HG03558 (cell line): ENCODE results near the gene MRPS17.
"Not testable (repeated sequence)": the region's sequence is repeated elsewhere in the genome, so short reads cannot be mapped to it uniquely, and the experiment has no call there.

ENCODE experiments used
- ATAC-seq: cut with Tn5 transposase; IDR thresholded peaks from one replicate; pipeline ENCODE4 v1.9.1; 2021; ENCODE audit warnings: moderate number of reproducible peaks; ENCODE audit not compliant: unreplicated experiment; ENCODE audit errors: extremely low read depth

The MRPS17 gene

DNA sequence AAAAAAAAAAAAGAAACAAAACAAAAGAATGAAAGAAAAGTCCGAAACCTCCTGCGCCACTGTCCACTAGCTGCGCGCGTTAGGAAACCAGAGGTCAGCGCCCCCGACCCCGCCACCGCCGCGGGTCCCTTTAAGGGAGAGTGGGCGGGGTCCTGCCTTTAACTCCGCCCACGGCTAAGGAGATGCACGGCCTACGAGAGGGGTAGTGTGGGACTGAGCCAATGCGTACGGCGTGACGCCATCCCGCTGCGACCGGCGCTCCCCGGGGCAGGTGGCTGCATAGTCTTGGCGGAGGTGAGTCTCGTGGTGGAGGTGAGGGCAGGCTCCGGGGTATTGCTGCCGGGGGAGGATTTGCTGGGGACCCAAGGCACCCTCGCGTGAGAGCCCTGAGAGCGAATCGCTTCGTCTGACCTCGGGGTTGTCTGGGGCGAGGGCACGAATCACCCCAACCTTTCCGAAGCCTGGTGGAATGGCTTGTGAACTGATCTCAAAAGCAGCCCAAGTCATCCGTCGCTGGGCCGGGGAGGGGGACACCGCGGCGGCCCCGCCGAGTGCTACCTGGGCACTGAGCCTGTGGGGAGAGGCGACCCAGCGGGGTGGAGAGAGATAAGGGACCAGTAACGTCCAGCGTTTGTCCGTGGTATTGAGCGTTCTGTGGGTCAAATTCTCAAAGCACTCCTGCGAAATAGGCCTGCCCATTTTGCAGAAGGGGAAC is at the start of gene MRPS17:
TSS of gene MRPS17 (plus strand) at position 241 of the 715 bp plus-strand sequence. CDS start 1,319 bp downstream, outside the sequence.
- peak; percentile 100 for ATAC-seq

DNA sequence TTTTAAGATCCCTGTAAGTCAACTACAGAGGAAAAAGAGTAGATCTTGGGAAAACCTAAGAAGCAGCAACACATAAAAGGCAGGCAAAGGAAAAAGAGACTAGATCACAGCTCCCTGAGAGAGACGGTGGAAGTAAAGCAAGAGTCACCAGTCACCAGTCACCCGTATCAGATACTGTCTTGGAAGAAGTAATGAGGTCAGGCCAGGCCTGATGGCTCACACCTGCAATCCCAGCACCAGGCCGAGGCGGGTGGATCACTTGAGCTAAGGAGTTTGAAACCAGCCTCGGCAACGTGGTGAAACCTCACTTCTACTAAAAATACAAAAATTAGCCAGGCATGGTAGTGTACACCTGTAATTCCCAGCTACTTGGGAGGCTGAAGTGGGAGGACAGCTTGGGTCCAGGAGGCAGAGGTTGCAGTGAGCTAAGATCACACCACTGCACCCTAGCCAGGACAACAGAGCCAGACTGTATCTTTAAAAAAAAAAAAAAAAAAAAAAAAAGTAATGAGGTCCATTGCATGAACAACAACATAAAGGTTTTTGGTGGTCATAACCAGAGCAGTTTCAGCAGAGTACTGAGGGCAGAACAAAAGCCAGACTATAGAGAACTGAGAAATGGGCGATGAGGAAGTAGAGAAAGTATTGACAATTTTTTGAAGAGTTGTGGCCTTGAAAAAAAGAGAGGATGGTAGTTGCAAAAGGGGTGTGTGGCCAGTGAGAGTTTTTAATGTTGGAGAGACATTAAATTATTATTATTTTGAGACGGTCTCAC is 47.5 kb upstream of the MRPS17 start:
- ATAC-seq, result peak; percentile 94

DNA sequence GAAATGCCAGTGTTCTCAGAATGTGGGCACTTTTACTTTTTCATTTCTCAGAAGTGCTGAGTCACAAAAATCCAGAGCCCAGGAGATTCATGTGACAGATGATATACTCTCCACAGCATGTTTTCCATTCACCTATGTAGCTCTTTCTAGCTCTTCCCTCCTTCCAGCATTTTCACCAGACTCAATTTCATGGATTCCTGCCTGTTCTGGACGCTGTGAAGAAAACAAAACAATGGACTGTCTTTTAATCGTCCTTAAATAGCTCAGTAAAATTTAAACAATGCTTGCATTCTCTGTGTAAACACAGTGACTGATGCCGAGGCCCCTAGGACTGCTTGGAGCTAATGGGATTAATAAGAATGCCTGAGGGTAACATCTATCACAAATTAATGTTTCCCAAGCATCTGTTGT is 38.9 kb upstream of the MRPS17 start:
- ATAC-seq, result no peak

DNA sequence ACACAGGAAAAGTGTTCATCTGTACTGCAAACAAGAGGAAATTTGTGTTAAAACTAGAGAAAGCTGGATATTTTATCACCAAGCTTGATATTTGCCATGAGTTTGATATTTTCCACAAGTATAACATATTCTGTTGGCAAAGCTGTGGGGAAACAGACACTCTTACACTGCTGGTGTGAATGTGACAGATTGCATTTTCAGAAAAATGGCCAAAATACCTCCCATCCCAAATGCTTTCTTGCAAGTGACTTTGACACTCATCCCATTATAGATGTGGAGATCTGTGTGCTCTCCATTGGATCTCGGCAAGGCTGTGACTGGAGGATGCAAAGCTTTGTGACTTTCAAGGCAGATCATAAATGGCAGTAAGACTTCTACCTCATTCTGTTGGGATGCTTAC is 33.9 kb upstream of the MRPS17 start:
- no peak for ATAC-seq

DNA sequence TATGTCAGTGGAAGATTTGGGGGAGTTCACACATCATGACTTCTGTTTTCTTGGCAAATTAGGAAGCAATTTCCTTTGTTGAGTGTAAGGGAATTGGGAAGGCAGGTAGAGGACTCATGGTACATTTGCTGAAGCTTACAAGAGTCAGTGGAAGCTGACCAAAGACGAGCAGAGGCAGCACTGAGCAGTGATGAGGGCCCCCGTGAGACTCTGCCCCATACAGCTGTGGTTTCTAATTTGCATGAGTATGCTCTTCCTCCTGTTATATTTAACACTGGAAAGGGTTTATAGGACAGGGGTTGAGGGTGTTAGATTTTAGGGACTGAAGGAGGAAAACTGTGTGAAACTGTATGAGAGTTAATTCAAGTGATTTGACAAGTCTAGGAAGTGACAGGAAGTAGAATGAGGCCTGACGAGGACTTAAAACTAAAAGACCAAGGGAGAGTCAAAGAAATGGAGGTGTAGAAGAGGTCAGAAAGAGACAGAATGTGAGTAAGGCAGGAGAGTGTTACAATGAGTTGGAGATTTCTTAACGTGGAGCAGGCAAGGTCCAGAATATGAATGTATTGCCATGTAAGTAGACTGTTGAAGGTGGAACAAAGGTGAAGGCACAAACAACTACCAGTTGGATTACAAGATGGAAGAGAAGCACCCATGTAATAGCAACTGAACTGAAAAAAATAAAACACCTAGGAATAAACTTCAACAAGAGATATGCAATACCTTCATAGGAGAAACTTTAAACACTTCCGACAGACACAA is 23.5 kb upstream of the MRPS17 start:
- ATAC-seq, result no peak

DNA sequence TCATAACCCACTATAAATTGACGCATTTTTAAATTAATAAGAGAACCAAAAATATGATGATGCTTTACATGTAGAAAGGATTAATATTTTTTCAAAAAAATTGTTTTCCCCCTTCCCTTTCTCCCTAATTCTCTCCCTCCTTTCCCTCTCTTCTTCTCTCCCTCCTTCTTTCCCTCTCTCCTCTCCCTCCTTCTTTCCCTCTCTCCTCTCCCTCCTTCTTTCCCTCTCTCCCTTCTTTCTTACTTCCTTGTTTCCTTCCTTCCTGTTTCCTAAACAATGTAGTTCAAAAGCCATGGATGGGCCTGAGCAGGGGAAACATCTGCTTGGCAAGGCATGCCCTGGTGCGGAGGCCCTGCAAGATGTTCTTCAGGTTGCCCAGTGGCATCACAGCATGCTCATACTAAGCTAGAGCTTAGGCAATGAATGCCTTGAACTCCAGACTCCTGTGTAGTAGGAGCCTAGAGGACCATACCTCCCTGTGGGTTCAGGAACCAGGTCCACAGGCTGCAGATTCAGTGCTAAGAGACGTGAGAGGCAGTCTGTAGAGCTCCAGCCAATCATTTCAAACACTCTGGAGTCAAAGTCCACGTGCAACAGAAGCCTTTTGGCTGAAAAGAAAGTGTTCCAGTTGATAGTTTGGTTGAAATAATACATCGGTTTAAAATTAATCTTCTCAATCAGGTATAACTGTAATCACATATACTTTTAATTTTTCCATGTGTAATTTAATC is 20.1 kb upstream of the MRPS17 start:
- no peak for ATAC-seq

DNA sequence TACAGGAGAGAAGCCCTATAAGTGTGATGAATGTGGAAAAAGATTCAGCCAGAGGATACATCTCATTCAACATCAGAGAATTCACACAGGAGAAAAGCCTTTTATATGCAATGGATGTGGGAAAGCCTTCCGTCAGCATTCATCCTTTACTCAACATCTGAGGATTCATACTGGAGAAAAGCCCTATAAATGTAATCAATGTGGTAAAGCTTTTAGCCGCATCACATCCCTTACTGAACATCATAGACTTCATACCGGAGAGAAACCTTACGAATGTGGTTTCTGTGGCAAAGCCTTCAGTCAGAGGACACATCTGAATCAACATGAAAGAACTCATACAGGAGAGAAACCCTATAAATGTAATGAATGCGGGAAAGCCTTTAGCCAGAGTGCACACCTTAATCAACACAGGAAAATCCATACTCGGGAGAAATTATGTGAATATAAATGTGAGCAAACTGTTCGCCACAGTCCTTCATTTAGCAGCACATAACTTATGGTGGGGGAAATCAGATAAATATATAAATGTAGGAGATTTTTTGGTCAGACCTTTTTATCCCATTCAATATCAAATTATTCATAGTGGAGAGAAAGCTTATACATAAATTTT is 12.1 kb upstream of the MRPS17 start:
- ATAC-seq, result no peak

DNA sequence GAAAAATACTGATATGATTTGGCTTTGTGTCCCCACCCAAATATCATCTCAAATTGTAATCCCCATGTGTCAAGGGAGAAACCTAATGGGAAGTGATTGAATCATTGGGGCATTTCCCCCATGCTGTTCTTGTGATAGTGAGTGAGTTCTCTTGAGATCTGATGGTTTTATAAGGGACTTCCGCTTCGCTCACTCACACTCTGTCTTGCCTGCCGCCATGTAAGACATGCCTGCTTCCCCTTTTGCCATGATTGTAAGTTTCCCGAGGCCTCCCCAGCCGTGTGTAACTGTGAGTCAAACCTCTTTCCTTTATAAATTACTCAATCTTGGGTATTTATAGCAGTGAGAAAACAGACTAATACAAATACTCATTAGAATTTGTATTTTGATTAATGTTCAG is 5.1 kb upstream of the MRPS17 start:
- no peak for ATAC-seq

DNA sequence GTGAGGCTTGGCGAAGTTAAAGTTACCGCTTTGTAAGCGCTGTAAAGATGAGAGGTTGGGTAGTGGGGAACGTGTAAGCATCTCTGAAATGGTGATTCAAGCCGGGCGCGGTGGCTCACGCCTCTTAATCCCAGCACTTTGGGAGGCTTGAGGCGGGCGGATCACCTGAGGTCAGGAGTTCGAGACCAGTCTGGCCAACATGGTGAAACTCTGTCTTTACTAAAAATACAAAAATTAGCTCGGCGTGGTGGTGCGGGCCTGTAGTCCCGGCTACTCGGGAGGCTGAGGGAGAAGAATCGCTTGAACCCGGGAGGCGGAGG is 635 bp downstream of the MRPS17 start:
- not testable (repeated sequence) for ATAC-seq

DNA sequence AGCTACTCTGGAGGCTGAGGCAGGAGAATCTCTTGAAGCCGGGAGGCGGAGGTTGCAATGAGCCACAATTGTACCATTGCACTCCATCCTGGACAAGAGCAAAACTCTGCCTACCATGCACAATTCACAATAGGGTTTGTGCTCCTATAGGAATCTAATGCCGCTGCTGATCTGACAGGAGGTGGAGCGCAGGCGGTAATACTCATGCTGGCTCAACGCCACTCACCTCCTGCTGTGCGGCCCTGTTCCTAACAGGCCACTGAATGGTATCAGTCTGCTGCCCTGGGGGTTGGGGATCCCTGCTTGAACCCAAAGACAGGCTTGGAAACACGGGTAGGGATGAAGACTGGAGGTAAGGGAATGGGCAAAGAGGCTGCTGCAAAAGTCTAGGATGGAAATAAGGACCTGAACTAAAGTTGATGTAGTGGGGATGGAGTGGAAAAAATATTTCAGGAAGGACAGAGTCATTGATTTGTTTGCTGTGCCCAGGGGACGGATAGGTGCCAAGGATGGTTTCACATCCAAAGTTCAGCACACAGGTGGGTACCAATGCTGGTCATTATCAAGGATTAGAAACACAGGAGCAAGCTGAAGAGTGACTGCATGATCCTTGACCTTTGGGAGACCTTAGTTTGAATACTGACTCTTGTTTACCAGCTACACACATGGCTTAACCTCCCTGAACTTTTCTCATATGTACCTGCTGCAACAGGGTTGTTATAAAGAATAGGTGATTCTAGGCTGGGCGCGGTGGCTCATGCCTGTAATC is 2.2 kb downstream of the MRPS17 start:
- no peak for ATAC-seq

DNA sequence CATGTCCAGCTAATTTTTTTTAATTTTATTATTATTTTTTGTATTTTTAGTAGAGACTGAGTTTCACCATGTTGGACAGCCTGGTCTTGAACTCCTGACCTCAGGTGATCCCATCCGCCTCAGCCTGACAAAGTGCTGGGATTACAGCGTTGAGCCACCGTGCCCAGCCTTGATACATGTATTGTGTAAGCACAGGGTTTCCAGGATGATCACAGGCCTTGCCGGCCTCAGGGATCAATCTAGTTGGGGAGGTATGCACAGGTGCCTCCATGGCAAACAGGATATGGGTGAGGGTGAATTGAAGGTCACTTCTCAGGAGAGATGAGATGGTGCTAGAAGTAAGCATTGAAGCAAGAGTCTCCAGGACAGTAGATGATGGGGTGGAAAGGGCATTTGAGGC is 5.5 kb downstream of the MRPS17 start:
- ATAC-seq, result no peak

DNA sequence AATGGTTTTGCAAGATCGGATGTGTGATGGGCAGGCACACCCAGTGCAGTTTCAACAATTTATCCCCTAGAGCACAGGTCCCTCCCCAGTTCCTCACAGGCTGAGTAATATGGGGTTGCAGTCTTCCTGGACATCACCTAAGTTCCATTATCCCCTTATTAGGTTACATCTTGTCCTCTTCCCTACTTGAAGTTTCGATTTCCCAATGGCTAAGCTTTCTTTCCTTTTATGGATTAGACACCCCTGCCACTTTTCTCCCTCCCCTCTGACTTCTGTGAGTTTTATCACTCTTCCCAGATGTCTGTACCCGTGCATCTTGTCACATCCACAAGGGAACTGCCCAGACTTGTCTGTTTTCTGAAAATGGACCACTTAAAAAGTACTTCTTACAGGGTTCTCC is 10.3 kb downstream of the MRPS17 start:
- no peak for ATAC-seq

DNA sequence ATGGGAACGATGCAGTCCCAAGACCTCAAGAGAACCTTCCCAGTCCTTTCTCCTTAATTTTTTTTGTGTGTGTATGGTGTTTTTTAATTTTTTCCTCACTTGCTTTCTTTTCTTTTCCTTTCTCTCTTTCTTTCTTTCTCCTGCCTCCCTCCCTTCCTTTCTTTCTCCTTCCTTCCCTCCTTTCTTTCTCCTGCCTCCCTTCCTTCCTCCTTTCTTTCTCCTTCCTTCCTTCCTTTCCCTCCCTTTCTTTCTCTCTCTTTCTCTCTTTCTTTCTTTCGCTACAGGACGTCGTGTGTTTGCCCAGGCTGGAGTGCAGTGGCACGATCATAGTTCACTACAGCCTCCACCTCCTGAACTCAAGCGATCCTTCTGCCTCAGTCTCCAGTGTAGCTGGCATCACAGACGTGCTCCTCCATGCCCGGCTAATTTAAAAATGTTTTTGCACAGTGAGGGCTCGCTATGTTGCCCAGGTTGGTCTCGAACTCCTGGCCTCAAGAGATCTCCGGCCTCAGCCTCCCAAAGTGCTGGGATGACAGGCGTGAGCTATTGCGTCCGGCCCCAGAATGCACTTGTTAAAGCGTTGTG is 12.0 kb downstream of the MRPS17 start:
- no peak for ATAC-seq

DNA sequence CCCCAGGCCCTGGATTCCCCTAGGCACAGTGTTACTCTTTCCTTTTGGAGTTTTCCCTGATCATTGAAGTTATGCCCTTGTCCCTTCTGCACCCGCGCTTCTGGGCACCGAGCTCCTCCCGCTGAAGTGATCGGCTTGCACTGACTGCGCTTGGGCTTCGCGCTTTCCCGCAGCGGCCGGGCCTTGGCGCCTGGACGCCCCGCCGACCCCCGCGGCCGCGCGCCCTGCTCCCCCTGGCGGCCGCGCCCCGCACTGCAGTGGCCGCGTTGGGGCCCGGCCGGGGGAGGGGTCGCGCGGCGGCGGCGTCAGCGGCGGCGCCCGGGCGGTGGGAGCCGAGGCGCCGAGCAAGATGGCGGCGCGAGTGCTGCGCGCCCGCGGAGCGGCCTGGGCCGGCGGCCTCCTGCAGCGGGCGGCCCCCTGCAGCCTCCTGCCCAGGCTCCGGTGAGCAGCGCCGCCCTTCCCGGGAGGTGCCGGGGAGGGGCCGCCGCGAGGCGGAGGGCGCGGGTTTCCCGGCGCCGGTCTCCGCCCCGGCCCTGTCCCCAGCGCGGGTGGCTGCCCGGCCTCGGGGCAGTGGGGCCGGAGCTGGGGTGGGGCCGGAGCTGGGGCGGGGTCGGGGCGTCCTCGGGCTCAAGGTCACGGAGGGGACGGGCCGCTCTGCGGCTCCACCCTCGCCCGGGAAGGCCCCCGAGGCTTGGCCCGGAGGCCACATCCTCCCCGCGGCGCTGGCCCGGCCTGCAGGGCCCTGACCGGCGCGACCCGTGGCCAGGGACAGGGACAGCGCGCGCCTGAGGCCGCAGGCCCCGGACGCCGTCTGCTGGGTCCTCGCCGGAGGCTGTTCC is 12.8 kb downstream of the MRPS17 start, which contains the start of gene NIPSNAP2:
TSS of gene NIPSNAP2 (plus strand) at position 325 of the 839 bp plus-strand sequence. CDS start at position 350, 25 bp downstream.
- ATAC-seq, result peak; percentile 57

DNA sequence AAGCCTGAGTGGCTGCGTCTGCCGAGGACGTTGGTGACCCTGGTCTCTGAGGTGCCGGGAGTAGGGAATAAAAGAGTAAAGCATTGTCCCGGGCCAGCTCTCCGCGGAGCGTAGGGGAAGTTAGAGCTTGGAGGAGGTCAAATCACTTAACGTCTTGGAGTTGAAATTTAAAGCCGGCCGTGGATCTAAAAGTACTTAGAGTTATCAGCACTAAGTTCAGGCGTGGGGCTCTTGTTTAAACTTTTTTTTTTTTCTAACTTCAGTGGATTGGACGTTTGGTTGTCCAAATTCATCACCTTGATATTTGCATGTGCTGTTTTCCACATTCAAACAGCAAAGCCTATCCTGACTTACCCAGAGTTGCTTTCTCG is 13.4 kb downstream of the MRPS17 start:
- no peak for ATAC-seq

DNA sequence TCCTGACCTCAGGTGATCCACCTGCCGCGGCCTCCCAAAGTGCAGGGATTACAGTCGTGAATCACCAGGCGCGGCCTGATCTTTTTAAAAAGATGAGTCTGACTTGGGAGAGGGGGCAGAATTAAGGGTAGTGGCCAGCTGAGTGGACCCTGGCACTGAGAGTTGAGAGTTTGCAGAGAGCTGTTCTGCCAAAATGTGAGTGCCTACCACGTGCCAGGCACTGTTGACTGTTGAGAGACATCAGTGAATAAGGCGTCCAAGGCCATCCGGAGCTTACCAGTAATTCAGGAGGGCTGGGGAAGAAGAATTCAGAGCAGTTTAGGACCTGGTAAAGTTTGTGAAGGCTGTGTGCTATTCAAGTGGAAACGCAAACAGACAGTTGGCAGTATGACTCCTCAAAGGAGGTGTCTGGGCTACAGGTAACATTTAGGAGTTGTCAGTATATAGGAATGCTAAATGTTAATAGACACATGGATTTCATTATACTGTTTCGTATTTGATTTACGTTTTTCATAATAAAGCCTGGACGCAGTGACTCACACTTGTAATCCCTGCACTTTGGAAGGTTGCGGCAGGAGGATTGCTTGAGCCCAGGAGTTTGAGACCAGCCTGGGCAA is 14.2 kb downstream of the MRPS17 start:
- no peak for ATAC-seq

DNA sequence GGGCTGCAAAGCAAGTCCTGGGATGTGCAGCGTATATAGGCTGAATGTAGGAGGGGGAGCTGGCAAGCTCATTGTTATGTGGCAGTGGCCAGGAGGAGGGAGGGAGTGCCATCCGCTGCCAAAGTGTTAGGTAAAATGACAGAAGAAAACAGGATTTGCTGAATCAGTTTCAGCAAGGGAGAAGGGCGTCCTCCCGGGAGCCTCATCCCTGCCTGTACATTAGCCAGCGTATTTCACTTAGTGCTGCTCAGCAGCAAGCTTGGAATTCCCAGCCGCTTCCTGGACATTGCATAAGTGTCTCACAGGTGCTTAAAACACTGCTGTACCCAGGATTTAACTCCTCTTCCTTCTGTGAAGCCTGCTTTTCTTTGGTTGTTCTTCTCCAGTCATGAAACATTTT is 15.2 kb downstream of the MRPS17 start:
- no peak for ATAC-seq

DNA sequence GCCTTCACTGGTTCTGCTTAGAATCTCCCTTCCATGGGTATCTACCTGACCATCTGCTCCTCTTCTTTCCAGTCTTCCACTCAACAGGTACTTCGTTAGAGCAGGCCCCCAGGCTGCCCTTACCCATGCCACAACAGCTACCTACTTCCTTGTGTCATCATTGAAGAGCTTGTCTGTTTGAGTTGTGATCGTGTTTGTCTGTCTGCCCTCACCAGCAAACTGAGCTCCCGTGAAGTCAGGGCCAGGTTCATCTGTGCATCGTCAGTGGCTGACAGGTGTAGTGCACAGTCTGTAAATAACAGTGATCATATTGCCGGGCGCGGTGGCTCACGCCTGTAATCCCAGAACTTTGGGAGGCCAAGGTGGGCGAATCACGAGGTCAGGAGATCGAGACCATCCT is 17.7 kb downstream of the MRPS17 start:
- ATAC-seq, result no peak
